DND-41 (cell line): ENCODE results near the gene GLCE.

Experiments
- ATAC-seq: fragments of 200-7000 bp; cut with Tn5 transposase; 3 replicates; pipeline ENCODE4 v1.9.1; 2021; ENCODE audit warnings: low read depth; ENCODE audit not compliant: insufficient read depth
- DNase-seq: peaks from one replicate; pipeline ENCODE4 v3.0.0-alpha.2; 2020
- H2AFZ ChIP-seq: 2 replicates; pipeline ENCODE4 v1.6.0; 2012; ENCODE audit warnings: low read depth, low read length
- H3K27ac ChIP-seq: 2 replicates; pipeline ENCODE4 v1.5.1; 2012; ENCODE audit warnings: low read length, inconsistent platforms
- H3K27me3 ChIP-seq: fragments of 200-600 bp; sonication (generic); 2 replicates; pipeline ENCODE4 v1.6.0; 2012; ENCODE audit warnings: low read length, mild to moderate bottlenecking, inconsistent platforms; ENCODE audit not compliant: insufficient read depth, poor library complexity
- H3K36me3 ChIP-seq: 2 replicates; pipeline ENCODE4 v1.5.1; 2012; ENCODE audit warnings: low read length, inconsistent platforms; ENCODE audit not compliant: insufficient read depth
- H3K4me1 ChIP-seq: 2 replicates; pipeline ENCODE4 v1.5.1; 2012; ENCODE audit warnings: mild to moderate bottlenecking, low read length; ENCODE audit not compliant: insufficient read depth
- H3K4me2 ChIP-seq: 2 replicates; pipeline ENCODE4 v1.6.0; 2012; ENCODE audit warnings: mild to moderate bottlenecking, moderate library complexity, low read length, inconsistent platforms; ENCODE audit not compliant: insufficient read depth
- H3K4me3 ChIP-seq, 2 experiments: fragments of 200-600 bp in 1 of 2; shearing (Covaris generic) in 1 of 2; 2 replicates each; pipeline ENCODE4 v1.5.1; 2012 to 2016; ENCODE audit warnings: inconsistent platforms in 2 of 2, low read length in 2 of 2, mild to moderate bottlenecking in 2 of 2, low read depth in 1 of 2, moderate library complexity in 1 of 2
- H3K79me2 ChIP-seq: 2 replicates; pipeline ENCODE4 v1.6.0; 2012; ENCODE audit warnings: low read length, inconsistent platforms; ENCODE audit not compliant: insufficient read depth
- H3K9ac ChIP-seq: 2 replicates; pipeline ENCODE4 v1.6.0; 2012; ENCODE audit warnings: low read depth, mild to moderate bottlenecking, inconsistent platforms, low read length, moderate library complexity
- H3K9me3 ChIP-seq: 2 replicates; pipeline ENCODE4 v1.5.1; 2012; ENCODE audit warnings: low read length, moderate library complexity, mild to moderate bottlenecking, inconsistent platforms; ENCODE audit not compliant: insufficient read depth, severe bottlenecking
- H4K20me1 ChIP-seq: 2 replicates; pipeline ENCODE4 v1.6.0; 2012; ENCODE audit warnings: low read length; ENCODE audit not compliant: insufficient read depth
- EZH2 ChIP-seq: IDR thresholded peaks from 3 replicates; pipeline ENCODE4 v1.6.1; 2012; ENCODE audit warnings: borderline replicate concordance, low read depth, mild to moderate bottlenecking, moderate library complexity, low read length, inconsistent platforms; ENCODE audit not compliant: severe bottlenecking
- TF ChIP-seq, protein P1 (sequence below): IDR thresholded peaks from 2 replicates; pipeline ENCODE4 v1.5.1; 2012; ENCODE audit warnings: borderline replicate concordance, low read length, moderate library complexity, mild to moderate bottlenecking; ENCODE audit not compliant: poor library complexity, severe bottlenecking; ENCODE audit errors: extremely low read depth

Gene GLCE

GRCh38 chr15:69232765-69233164, 72.3 kb downstream of the GLCE start:
- TF ChIP-seq, protein P1, sequence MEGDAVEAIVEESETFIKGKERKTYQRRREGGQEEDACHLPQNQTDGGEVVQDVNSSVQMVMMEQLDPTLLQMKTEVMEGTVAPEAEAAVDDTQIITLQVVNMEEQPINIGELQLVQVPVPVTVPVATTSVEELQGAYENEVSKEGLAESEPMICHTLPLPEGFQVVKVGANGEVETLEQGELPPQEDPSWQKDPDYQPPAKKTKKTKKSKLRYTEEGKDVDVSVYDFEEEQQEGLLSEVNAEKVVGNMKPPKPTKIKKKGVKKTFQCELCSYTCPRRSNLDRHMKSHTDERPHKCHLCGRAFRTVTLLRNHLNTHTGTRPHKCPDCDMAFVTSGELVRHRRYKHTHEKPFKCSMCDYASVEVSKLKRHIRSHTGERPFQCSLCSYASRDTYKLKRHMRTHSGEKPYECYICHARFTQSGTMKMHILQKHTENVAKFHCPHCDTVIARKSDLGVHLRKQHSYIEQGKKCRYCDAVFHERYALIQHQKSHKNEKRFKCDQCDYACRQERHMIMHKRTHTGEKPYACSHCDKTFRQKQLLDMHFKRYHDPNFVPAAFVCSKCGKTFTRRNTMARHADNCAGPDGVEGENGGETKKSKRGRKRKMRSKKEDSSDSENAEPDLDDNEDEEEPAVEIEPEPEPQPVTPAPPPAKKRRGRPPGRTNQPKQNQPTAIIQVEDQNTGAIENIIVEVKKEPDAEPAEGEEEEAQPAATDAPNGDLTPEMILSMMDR, result no peak
- no peak for TF ChIP-seq EZH2
- no peak overlapping the region for H3K4me3 ChIP-seq
- no peaks in the 10 kb centered on the region for H3K27me3 ChIP-seq
- no peaks in the 10 kb centered on the region for H3K36me3 ChIP-seq
- no peak for ATAC-seq
- H3K9me3 ChIP-seq, result no peaks in the 10 kb centered on the region
- no peaks in the 10 kb centered on the region for H4K20me1 ChIP-seq
- no peak for DNase-seq
- H3K4me1 ChIP-seq, result no peaks in the 10 kb centered on the region
- no peak overlapping the region for H3K27ac ChIP-seq
- H3K79me2 ChIP-seq, result no peaks in the 10 kb centered on the region
- H3K9ac ChIP-seq, result no peak overlapping the region
- H3K4me2 ChIP-seq, result no peak overlapping the region
- H2AFZ ChIP-seq, result no peak overlapping the region

DNA sequence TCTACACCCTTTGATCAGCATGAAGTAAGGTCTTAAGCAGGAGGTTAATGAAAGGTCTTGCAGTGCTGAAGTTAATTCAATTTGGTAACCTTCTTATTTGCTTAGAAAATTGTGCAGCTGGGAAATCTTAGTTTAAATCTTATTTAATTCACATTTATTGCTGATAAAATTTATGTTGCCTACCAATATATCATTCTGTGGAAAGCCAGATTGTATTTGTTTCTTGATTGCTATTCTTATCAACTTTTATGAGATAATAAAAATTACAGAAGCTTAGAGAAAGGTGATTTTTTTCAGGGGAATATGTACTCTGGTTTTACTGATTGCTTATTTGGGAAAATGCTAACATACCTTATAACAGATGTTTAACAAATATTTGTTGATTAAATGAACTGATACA, 74.2 kb downstream of the GLCE start:
- Histone ChIP-seq H3K27ac (no peak overlapping the region), H3K4me3 (no peak overlapping the region), H3K36me3 (no peaks in the 10 kb centered on the region), H3K9me3 (no peaks in the 10 kb centered on the region), H4K20me1 (no peaks in the 10 kb centered on the region), H3K4me1 (no peaks in the 10 kb centered on the region), H3K4me2 (no peak overlapping the region), H3K27me3 (no peaks in the 10 kb centered on the region), H3K9ac (no peak overlapping the region), H3K79me2 (no peaks in the 10 kb centered on the region), H2AFZ (no peak overlapping the region)
- DNase-seq (no peak), ATAC-seq (no peak)
- TF ChIP-seq, protein P1, result no peak
- no peak for TF ChIP-seq EZH2

DNA sequence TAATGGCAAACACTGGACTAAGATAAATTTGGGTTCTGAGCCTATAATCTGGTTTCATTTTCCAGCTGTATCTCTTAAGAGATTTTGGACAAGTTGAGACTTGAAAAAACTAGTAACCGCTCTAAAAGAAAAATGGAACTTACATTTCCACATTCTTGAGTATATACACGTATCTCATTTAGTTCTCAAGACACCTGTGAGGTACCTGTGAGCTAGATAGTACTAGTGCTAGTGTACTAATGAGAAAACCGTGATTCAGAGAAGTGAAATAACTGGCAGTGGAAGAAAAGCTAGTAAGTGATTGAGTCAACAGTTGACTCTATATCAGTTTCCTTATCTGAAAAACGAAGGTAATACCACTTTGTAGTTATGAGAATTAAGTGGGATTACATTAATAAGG, 76.1 kb downstream of the GLCE start:
- DNase-seq, result no peak
- H3K36me3 ChIP-seq, result no peaks in the 10 kb centered on the region
- H4K20me1 ChIP-seq, result no peaks in the 10 kb centered on the region
- H3K4me3 ChIP-seq, result no peak overlapping the region
- H3K4me1 ChIP-seq, result no peaks in the 10 kb centered on the region
- no peak overlapping the region for H3K27ac ChIP-seq
- H3K79me2 ChIP-seq, result no peaks in the 10 kb centered on the region
- no peak overlapping the region for H3K4me2 ChIP-seq
- no peak overlapping the region for H3K9ac ChIP-seq
- no peaks in the 10 kb centered on the region for H3K27me3 ChIP-seq
- TF ChIP-seq EZH2, result no peak
- TF ChIP-seq, protein P1, result no peak
- no peak for ATAC-seq
- no peak overlapping the region for H2AFZ ChIP-seq
- H3K9me3 ChIP-seq, result no peaks in the 10 kb centered on the region

- Histone ChIP-seq H3K27ac (no peak overlapping the region), H3K27me3 (no peaks in the 10 kb centered on the region), H2AFZ (no peak overlapping the region), H3K4me1 (no peaks in the 10 kb centered on the region), H3K36me3 (no peaks in the 10 kb centered on the region), H3K79me2 (no peaks in the 10 kb centered on the region), H4K20me1 (no peaks in the 10 kb centered on the region), H3K4me2 (no peak overlapping the region), H3K9me3 (no peaks in the 10 kb centered on the region), H3K4me3 (no peak overlapping the region), H3K9ac (no peak overlapping the region)
- no peak for DNase-seq
- TF ChIP-seq EZH2, result no peak
- TF ChIP-seq, protein P1, result no peak
- no peak for ATAC-seq
These were observed 77.3 kb downstream of the GLCE start for GRCh38 chr15:69237718-69238117.
